ENCODE measurements around the gene CDK5RAP1.

CDK5RAP1 gene

DNA sequence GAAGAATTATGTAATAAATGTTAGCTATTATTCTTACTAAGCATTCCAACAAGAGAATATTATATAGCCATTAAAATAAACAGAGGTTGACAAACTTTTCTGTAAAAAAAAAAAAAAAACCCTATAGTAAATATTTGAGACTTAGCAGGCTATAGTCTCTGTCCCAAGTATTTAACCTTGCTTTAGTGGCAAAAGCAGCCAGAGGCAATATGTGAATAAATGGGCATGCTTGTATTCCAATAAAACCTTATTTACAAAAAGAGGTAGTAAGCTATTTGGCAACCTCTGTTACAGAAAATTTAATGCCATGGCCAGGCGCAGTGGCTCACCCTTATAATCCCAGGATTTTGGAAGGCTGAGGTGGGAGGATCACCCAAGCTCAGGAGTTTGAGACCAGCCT lies 14.6 kb downstream of the CDK5RAP1 start:
- no peak for DNase-seq (ENCODE audit: low read depth)

DNA sequence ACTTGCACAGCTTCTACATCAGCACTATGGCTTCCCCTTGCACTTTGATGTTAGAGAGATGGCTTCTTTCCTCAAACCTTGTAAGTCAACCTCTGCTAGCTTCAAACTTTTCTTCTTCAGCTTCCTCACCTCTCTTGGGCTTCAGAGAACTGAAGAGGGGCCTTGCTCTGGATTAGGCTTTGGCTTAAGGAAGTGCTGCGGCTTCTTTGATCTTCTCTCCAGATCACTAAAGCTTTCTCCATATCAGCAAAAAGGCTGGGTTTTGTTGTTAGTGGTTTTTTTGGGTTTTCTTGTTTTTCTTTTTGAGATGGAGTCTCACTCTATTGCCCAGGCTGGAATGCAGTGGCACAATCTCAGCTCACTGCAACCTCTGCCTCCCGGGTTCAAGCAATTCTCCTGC lies 24.0 kb downstream of the CDK5RAP1 start:
- DNase-seq (ENCODE audit: low read depth) = no peak

DNA sequence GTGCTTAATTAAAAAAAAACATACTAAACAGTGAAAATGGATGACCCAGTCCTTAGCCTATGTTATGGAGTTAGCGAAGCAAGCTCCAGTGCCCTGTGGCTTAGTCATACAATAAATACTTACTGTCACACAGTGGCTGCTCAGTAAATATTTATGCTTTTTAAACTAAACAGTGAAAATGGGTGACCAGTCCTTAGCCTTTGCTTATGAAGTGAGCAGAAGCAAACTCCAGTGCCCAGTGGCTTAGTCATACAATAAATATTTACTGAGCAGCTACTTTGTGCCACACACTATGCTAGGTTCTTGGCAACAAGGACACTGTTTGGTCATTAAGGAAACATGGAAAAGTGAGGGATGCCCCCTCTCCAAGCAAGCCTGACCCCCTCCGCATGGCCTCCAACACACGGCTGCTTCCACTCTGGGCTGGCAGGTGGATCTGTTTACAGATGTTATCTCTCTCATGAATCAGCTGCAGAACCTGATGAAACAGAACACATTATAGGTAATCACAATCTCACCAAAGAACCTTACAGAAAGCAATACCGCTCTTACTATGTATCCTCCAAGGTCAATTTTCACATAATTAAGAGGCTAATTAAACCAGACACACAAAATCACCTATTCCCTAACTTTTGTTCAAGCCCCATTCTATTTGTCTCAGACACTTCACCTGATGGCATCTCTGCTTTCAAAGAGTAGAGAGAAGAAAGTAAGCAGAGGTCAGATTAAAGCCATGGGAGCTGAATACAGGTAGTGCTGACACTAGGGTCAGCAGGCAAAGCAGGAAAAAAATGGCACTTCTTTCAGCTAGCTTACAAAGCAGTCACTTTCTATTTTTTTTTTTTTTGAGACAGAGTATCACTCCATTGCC lies 27.3 kb downstream of the CDK5RAP1 start:
- no peak for DNase-seq (ENCODE audit: low read depth)

DNA sequence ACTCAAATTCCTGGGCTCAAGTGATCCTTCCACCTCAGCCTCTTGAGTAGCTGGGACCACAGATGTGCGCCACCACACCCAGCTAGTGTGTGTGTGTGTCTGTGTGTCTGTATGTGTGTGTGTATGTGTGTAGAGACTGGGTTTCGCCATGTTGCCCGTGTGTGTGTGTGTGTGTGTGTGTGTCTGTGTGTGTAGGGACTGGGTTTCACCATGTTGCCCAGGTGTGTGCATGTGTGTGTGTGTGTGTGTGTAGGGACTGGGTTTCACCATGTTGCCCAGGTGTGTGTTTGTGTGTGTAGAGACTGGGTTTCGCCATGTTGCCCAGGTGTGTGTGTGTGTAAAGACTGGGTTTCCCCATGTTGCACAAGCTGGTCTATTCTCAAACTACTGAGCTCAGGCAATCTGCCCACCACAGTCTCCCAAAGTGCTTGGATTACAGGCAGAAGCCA lies 28.3 kb downstream of the CDK5RAP1 start:
- no peak for DNase-seq (ENCODE audit: low read depth)

DNA sequence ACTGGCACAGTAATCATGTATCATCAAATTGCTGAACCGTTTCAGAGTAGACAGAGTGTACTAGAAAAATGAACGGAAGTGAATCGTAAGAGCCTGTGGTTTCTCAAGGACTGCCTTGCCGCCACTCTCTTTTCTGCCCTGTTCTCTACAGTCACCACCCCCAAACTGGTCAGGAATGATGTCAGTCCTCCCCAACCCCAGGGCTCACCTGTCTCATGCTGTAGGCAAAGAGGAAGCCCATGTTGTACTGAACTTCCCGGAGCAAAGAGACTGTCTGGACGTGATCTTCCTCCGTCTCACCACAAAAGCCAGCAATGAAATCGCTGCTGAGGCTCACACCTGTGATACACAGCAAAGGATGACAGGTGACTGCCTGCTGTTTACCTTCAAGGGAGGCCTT lies 31.0 kb downstream of the CDK5RAP1 start:
- peak; percentile 10 for DNase-seq (ENCODE audit: low read depth)

DNA sequence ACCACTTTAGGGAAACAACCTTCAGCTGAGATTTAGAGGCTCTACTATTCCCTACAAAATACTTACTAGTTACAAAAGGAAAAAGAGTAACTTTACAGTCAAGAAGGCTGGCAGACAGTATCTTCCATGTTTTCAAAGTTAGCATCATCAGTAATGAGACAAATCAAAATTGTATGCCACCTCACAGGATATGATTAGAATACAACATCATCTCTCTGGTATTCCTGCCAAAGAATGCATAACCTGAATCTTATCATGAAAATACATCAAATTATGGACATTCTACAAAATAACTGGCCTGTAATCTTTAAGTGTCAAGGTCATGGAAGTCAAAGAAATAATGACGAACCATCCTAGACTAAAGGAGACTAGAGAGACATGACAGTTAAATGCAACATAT lies 38.4 kb downstream of the CDK5RAP1 start:
- DNase-seq (ENCODE audit: low read depth) = no peak

DNA sequence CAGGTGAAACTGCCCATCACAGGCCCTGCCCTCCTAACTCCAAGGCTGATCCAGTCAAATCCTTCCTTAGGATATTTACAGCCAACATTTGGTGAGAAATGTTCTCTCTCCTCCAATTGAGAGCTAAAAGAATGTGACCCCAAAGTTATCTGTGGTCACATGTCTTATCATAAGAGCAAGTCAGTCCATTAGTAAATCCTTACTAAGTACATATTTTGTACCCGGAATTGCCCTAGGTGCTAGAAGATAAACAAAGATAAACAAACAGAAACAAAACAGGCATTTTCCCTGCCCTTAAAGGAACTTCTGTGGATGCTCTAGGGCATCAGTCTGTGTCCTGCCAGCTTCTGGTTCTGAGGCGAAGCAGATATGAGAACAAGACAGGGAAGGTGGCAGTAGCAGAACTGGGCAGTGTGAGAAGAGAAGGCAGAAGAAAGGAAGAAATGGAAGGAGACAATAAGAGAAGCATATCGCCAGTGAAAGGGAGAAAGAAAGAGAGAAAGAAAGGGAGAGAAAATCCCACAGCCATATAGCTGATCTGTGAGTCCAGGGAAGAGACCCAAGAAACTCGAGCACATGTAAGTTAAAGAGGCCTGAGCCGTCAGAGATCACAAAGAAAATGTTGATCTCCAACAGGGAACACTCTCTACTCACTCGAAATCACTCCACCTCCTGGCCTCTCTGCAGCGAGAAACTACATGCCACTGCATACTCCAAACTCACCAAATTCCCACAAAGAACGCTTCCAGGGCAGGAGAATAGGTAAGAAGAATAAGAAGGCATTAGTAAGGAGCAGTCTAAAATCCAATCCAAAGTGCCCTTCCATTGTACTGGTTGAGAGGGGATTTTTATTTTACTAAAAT lies 41.7 kb downstream of the CDK5RAP1 start:
- DNase-seq (ENCODE audit: low read depth) = no peak

DNA sequence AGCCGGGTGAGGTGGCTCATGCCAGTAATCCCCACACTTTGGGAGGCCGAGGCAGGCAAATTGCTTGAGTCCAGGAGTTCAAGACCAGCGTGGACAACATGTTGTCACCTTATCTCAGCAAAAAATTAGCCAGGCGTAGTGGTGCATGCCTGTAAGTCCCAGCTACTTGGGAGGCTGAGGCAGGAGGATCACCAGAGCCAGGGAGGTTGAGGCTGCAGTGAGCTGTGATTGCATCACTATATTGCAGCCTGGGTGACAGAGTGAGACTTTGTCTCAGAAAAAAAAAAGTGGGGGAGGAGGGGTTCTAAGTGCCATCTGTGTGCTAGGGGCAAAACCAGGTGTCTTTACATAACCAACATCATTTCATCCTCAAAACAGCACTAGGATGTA lies 48.3 kb downstream of the CDK5RAP1 start:
- DNase-seq (ENCODE audit: low read depth) = no peak

DNA sequence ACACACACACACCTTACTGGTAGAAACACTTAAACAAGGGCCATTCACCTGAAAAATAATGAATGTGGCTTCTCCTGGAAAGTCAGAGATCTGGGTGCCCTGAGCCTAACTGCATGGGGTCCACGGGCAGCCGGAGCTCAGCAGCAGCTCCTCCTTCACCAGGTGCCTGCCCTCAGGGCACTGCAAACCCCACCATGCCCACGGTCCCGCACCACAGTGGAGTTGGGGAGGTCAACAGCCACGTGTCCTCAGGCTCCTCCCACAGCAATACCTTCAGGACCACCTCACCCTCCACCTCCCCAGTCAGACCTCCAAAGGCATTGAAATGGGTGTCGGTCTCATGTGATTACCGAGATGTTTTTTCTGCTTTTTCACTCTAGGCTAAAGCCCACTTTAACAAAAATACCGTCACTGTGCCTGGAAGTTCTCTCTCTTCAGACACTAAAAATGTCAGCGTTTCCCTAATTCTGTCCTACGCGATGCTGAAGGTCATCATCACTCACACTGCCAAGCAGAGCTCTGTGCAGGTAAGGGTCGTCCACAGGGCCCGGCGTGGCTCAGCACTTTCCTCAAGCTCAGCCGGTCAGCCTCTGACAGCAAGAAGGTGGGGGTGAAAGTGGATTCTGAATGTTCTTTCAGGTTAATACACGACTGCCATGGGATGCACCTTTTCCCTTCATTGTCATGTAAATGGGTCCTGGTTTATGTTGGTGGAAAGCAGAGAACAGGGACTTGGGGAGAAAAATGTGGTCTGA lies 48.9 kb downstream of the CDK5RAP1 start:
- no peak for DNase-seq (ENCODE audit: low read depth)

DNA sequence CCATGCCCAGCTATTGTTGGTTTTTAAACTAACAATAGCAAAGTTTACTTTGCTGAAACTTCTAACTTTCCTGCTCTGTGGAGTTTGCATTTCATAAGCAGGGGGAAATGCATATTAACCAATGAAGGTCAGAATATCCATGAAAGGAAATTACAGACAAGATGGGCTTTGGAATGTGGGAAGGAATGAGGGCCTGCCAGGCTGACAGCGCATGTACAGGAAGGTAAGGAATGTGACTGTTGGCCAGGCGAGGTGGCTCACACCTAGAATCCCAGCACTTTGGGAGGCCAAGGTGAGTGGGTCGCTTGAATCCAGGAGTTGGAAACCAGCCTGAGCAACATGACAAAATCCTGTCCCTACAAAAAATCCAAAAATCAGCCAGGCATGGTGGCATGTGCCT lies 49.6 kb downstream of the CDK5RAP1 start:
- no peak for DNase-seq (ENCODE audit: low read depth)

DNA sequence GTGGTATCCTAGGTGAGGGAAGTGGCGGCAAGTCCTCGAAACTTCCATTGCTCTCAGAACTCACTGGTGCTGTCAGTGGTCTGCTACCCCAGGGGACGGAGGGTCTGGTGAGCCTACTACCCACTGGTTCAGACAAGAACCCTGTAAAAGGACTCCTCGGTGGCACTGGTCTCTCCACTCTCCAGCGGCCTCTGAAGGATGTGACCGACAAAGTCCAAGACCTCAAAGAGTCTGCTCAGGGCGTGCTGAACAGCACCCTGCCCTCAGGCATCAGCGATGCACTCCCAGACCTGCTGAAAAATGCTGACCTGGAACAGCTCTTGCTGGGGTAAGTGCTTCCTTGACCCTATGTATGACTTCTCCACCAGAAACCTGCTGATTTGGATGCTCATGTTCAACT lies 51.8 kb downstream of the CDK5RAP1 start:
- DNase-seq (ENCODE audit: low read depth) = no peak

DNA sequence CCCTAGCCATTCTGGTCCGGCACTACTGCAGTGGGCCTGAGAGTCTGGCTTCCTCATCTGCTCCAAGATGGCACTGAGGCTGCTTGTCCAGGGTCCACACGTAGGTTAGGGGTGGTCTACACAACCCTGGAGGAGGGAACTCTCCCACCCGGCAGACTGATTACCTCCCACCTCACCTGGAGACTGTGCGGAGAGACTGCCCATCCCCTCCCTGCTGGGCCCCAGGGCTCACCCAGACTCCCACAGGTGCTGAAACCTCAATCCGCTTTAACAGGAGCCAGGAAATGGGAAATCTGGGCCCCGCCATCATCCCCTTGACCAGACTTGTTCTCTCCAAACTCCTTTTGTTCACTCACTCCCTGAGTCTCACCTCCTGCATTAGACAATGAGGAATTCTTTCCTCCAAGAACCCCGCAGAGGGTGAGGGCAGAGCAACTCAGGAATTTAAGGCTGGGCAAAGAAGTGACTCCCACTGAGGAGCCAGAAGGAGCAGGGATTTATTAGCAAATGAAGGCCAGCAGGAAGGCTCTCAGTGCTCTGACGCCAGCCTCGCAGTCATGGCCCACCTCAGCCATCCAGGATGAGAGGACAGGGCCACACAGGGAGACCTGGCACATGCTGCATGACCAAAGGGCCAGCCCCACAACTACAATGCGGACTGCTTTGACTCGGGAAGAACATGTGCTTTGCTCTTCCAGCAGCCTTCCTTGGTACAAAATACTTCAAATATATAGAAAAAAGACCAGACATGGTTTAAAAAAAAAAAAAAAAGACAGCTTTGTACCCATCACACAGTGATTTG lies 53.0 kb downstream of the CDK5RAP1 start:
- DNase-seq (ENCODE audit: low read depth) = no peak

DNA sequence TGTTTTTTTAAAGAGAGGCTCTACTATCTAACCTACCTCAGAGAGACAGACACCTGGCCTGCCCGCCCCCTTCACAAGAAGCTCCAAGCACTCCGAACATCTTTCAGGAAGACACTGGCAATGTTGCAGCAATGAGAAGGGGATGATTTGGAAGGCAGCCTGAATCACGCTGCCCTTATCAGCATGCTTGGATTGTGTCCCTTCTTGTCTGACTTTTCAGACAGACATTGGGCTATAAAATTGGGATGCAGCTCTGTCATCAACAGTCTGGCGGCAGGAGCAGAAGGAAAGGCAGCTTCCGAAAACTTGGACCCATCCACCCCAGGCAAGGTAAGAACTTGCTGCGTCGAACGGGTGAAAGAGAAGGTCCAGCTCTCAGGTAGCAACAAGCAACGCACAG lies 56.0 kb downstream of the CDK5RAP1 start:
- DNase-seq (ENCODE audit: low read depth) = no peak

DNA sequence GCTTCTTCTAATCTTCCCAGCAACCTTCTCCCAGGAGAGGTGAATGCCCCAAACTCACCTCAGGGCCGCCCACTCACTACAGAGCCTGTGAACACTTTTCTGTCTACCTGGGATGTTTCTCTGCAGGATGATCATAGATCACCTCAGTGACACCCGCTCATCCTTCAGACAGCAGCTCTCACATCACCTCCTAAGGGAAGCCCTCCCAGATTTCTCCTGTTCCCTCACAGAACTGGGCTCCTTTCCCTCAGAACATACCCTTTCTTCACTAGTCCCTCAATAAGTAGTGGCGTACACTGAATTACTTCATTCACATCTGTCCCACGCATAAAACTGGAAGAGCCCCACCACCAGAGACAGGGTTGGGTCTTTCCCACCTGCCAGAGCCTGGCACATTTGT lies 57.8 kb downstream of the CDK5RAP1 start:
- DNase-seq (ENCODE audit: low read depth) = no peak

DNA sequence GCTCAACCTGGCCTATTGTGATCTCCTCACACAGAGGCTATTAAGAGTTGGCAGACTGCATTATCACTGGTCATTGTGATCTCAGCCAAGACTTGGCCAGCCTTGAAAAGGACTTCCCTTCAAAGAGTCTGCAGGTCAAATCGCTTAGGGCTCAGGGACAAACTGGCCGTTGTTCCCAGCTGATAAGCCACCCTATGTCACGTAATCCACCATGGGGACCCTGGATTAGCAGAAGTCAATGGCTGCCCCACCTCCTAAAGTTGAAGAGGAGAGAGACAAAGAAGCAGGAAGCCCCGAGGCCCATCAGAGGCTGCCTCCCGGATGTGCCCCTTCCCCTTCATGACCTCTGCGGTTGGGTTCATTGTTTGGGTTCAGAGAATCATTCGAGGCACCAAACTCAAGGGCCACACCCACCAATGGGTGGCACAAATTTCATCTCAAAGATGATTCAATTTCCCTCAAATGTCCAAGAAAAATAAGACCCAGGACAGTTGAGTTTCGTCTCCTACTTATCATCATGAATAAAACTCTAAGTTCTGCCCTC lies 61.7 kb downstream of the CDK5RAP1 start:
- DNase-seq (ENCODE audit: low read depth) = no peak

DNA sequence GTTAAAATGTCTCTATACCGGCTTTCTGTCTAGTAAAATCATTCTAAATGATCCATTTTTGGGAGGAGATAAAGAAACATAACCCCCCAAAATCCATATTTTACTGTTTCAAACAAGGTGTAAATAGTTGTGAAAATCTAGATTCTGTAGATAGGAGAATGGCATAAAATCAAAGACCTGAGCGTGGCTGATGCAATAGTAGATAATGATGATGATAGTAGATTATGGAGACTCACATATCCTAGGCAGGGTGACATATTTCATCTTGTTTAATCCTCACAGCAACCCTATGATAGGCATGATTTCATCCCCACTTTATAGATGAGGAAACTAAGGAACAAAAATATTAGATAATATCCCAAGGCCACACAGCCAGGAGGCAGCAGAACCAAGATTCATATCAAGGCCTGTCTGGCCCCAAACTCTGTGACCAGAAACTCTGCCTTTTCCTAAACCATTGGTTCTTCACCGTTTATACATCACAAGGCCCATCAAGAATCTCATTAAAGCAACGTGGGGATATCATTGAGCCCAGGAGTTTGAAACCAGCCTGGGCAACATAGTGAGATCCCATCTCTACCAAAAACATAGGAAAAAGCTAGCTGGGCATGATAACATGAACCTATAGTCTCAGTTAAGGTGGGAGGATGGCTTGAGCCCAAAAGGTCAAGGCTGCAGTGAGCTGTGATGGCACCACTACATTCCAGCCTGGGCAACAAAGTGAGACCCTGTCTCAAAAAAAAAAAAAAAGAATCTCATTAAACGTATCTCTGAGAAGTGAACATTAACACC lies 62.7 kb downstream of the CDK5RAP1 start:
- DNase-seq (ENCODE audit: low read depth) = no peak

DNA sequence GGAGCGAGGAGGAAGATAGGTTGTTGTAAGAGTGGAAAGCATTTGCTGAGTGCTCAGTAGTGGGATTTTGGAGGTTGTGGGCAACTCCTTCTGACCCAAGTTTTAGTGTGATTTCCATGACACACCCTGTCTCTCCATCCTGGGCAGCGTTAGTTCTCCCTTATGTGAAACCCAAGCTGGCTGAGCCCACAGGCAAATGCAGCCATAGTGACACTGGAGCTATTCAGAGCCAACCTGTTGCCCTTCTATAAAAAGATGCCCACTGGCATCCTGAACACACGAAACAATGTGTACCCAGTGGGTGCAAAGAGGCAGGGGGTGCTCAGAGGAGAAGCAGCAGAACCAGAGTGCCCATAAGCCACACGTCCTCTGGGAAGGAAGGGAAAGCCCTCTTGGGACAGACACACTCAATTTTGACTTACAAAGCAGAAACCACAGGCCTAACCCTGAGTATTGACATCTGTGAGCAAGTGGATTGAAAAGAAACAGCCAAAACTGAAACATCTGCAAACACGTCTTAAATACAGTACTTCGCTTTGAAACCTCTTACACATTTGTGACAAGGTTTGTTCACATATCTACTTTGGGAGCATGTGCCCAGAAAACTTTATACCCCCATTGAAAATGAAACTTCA lies 63.7 kb downstream of the CDK5RAP1 start:
- no peak for DNase-seq (ENCODE audit: low read depth)

DNA sequence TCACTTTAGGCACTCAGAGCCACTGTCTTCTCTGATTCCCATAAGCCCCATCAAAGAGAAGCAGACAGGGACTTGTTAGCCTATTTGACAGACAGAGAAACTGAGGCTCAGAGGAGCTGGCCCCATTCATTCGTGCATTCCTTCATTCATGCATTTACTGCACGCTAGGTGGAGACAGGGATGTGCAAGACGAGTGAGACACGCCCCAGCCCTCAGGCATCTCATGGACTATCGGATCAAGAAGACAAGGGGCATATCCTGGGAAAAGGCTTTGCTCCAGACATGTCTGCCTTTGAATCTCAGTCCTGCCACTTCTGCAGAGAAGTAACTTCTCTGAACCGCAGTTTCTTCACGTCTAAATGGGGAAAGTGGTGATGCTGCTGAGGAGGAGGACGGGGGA lies 64.2 kb downstream of the CDK5RAP1 start:
- no peak for DNase-seq (ENCODE audit: low read depth)

DNA sequence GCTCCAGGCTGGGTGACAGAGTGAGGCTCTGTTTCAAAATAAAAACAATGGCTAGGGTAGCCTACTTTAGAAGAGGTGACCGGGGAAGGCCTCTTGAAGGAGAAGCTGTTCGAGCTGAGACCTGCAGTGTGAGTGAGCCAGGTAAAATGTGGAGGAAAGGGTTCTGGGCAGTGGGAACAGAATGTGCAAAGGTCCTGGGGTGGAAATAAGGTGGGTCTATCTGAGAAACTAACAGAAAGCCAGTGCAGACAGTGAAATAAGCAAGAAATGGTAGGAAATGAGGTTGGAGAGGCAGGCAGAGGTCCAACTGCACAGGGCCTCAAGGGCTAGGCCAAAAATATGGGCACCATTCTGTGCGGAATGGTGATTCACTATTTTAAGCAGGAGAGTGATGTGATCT lies 64.9 kb downstream of the CDK5RAP1 start:
- no peak for DNase-seq (ENCODE audit: low read depth)

DNA sequence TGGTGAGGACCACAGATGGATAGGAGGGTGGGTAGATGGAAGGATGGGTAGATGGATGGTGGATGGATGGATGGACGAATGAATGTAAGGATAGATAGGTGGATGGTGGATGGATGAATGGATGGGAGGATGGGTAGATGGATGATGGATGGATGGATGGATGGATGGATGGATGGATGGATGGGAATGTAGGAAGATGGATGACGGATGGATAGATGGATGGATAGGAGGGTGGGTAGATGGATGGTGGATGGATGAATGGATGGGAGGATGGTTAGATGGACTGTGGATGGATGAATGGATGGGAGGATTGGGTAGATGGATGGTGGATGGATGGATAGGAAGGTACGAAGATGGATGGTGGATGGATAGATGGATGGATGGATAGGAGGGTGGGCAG lies 67.2 kb downstream of the CDK5RAP1 start:
- DNase-seq (ENCODE audit: low read depth) = no peak

Measured in stimulated activated CD8-positive, alpha-beta memory T cell treated with anti-CD3 and anti-CD28 coated beads, Interleukin-15, amount 100 ng/mL, for 1 hour (primary cell).